HG03025 (cell line): ENCODE measurements around the gene GPR157.

ENCODE experiments used
- ATAC-seq: cut with Tn5 transposase; IDR thresholded peaks from one replicate; pipeline ENCODE4 v1.9.1; 2021; ENCODE audit warnings: mild to moderate bottlenecking, moderate library complexity; ENCODE audit not compliant: unreplicated experiment, low FRiP score

The GPR157 gene

DNA sequence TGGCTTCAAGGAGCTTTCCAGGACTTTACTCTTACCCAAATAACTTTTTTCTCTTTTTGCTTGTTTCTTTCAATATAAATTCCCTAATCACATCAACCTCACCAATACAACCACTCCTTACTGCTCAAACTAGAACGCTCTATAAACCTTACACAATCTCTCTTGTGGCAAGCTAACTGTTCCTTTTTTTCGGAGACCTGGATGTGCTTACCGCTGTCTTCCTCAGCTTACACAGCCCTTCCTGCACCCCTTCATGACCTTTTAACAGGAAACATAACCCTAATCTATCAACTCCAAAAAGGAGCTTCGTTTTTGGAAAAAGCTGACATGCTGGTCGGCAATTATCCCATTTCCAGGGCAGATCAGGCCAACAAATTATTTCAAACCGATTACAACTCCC lies 35.3 kb downstream of the GPR157 start:
- ATAC-seq, result no peak

DNA sequence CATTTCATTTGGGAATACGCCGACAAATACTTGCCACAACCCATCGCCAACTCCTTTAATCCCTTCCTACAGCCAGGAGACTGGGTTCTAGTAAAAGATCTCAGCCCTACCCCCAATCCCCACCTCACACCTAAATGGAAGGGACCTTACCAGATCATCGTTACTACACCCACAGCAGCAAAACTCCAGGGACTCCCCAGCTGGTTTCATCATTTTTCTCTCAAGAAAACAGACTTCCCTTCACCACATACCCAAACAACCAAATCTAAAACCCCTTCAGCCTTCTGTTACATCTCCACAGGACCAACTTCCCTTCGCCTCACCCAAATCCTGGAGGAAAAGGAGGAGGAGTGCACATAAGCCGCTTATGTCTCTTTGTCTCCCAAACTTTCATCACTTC lies 35.8 kb downstream of the GPR157 start:
- no peak for ATAC-seq

- no peak for ATAC-seq
Observed at GRCh38 chr1:9088807-9089206, 40.1 kb downstream of the GPR157 start.

DNA sequence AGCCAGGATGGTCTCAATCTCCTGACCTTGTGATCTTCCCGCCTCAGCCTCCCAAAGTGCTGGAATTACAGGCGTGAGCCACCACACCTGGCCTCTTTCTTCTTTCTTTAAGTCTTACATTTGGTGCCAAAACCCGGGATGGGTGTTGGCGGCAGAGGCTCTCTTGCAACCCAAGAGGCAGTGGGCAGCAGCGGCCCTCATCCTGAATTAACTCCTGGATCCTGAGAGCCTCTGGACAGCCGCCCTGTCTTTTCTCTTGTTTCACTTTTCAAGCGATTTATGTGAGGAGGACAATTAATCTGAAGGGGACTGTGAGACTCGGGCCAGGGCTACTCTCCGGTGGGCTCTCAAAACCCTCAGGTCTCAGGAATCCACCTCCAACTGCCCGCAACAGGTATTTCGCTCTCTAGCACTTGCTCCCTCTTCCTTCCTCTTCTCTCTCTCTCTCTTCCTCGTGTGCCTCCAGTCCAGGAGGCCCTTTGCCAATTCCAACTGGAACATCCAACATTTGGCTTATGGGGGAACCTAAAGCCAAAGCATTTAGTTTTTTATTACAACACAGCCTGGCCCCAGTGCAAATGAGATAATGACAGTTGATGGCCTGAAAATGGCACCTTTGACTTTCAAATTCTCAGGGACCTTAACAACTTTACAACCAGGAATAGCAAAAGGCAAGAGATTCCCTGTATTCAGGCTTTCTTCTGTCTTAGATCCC lies 41.3 kb downstream of the GPR157 start:
- no peak for ATAC-seq

GRCh38 chr1:9086796-9087195 lies 42.1 kb downstream of the GPR157 start:
- ATAC-seq, result no peak

GRCh38 chr1:9086045-9086444 lies 42.9 kb downstream of the GPR157 start:
- no peak for ATAC-seq

GRCh38 chr1:9085306-9085940 lies 43.5 kb downstream of the GPR157 start:
- no peak for ATAC-seq

DNA sequence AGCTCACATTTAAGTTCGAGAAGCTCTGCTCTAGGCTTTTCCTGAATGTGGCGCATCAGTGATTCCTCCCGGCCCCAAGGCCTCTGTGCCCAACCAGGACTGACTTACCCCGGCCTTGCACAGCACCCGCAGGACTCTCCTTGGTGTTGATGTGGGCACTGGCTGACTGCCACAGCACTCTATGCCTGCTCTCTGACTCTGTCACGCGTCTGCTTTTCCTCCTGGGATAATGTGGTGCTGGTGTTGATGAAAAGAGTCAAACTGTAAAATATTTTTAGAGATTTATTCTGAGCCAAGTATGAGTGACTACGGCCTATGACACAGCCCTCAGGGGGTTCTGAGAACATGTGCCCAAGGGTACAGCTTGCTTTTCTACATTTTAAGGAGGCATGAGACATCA lies 44.0 kb downstream of the GPR157 start:
- no peak for ATAC-seq

DNA sequence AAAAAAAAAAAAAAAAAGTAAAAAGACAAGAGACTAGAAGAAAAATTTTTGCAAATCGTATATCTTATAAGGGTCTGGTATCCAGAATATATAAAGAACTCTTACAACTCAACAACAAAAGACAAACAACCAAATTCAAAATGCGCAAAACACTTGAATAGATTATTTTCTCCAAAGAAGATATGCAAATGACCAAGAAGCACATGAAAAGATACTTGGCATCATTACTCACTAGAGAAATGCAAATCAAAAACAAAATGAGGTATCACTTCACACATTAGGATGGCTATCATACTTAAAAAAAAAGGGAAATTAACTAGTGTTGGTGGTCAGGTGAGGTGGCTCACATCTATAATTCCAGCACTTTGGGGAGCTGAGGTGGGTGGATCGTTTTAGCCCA lies 47.4 kb downstream of the GPR157 start:
- ATAC-seq, result no peak

GRCh38 chr1:9080705-9081291 lies 48.1 kb downstream of the GPR157 start:
- ATAC-seq, result no peak

DNA sequence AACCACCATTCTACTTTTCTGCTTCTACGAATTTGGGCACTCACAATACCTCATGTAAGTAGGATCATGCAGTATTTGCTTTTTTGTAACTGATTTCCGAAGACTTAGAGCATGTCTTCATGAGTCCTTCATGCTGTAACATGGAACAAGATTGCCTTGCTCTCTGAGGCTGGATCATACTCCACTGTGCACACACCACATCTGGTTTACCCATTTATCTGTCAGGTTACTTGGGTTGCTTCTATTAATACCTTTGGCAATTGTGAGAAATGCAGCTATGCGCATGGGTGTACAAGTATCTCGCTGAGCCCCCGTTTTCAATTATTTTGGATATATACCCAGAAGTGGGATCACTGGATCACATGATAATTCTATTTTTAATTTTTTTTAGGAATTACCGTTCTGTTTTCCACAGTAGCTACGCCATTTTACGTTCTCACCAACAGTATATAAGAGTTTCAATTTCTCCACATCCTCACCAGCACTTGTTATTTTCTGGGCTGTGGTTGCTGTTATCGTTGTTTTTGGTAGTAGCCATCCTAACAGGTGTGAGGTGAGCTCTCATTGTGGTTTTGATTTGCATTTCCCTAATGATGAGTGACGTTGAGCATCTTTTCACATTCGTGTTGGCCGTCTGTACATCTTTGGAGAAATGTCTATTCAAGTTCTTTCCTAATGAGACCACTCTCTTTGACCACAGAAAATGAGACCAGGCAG lies 48.8 kb downstream of the GPR157 start:
- peak; percentile 52 for ATAC-seq

- ATAC-seq, result no peak
Observed at GRCh38 chr1:9078752-9079500, 50.0 kb downstream of the GPR157 start.

GRCh38 chr1:9078015-9078751 lies 50.7 kb downstream of the GPR157 start:
- ATAC-seq, result no peak

- ATAC-seq, result no peak
Observed at GRCh38 chr1:9075022-9075421, 53.9 kb downstream of the GPR157 start.

GRCh38 chr1:9073143-9073542 lies 55.8 kb downstream of the GPR157 start:
- no peak for ATAC-seq

- ATAC-seq, result no peak
Observed at GRCh38 chr1:9071554-9072235, 57.2 kb downstream of the GPR157 start.

- no peak for ATAC-seq
Observed at GRCh38 chr1:9070486-9070885, 58.4 kb downstream of the GPR157 start.

- ATAC-seq, result peak; percentile 79
Observed at GRCh38 chr1:9069326-9070100, 59.4 kb downstream of the GPR157 start, which contains the start of gene SLC2A5. SLC2A5 (minus strand) TSS chr1:9069635; CDS start chr1:9069536, 99 bp downstream.

GRCh38 chr1:9068981-9069325 lies 59.9 kb downstream of the GPR157 start:
- no peak for ATAC-seq
